ENCODE measurements around the gene TOP2B. TPM values are rescaled to one million over a fixed set of nuclear protein-coding genes. Genes with fewer than 3 reads are reported as not detected.

Gene TOP2B
- total RNA-seq, 1 donor from 2014 or later: 200 TPM

DNA sequence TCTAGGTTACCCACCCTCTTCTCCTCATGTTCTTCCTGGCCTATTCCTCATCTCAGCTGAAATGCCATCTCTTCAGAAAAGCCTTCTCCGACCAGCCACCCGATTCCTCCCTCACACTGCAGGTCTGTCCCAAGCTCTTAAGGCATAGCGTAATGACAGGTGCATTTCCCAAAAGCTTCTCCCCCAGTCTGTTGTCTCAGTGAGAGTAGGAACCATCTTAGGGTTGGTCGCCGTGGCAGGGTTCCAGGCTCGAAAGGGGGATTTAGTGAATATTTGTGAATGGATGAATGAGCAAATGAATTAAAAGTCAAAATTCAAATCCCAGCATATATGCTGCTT lies 78.6 kb downstream of the TOP2B start:
- Mint-ChIP-seq H3K36me3 (ENCODE audit: insufficient read depth) (peaks cover 22% of the 10 kb centered on the region), H3K27ac (peak overlapping the region; percentile 53), H3K27me3 (no peaks in the 10 kb centered on the region), H3K4me1 (ENCODE audit: low read depth) (peaks cover 10% of the 10 kb centered on the region), H3K4me3 (ENCODE audit: low read depth) (no peak overlapping the region), H3K9me3 (ENCODE audit: low read depth) (no peaks in the 10 kb centered on the region)
- TF ChIP-seq, protein P1, sequence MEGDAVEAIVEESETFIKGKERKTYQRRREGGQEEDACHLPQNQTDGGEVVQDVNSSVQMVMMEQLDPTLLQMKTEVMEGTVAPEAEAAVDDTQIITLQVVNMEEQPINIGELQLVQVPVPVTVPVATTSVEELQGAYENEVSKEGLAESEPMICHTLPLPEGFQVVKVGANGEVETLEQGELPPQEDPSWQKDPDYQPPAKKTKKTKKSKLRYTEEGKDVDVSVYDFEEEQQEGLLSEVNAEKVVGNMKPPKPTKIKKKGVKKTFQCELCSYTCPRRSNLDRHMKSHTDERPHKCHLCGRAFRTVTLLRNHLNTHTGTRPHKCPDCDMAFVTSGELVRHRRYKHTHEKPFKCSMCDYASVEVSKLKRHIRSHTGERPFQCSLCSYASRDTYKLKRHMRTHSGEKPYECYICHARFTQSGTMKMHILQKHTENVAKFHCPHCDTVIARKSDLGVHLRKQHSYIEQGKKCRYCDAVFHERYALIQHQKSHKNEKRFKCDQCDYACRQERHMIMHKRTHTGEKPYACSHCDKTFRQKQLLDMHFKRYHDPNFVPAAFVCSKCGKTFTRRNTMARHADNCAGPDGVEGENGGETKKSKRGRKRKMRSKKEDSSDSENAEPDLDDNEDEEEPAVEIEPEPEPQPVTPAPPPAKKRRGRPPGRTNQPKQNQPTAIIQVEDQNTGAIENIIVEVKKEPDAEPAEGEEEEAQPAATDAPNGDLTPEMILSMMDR (IDR thresholded peaks at IDR 0.05; ENCODE audit: unreplicated experiment): no peak
- no peak for DNase-seq (ENCODE audit: low spot score, unreplicated experiment)

DNA sequence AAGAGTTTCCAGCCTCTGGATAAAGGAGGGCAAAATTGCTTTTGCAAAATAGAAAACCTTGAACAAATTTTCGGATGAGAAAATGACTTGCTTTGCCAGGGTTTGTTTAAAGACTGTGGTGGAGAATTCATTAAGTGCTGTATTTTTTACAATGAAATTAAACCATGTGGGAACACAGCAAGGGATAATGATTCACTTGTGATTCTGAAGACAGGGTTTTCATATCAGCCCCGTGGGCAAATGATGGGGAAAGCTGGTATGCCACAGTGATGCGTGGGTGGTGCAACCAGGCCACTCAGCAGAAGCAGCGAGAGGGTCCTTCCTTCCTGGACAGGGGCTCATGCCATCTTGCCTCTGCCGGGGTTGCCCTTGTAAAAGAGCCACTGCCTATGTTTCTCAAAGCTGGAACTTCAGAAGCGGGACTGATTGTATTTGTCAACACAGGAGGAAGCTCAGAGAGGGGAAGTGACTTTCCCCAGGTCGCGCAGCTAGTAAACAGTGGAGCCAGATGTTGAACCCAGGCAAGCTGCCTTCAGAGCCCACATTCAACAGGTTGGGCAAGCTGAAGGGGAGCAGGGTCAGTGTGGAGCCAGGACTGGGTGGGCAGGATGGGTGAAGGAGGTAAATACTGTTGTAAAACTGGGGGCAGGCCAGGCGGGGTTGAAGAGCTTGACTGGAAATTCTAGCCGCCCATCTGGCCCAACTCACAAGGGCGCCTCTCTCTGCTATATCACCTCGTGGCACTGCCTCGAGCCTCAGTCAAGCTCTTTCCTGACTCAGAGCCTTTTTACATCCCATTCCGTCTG lies 79.1 kb downstream of the TOP2B start:
- TF ChIP-seq, protein P1 (IDR thresholded peaks at IDR 0.05; ENCODE audit: unreplicated experiment): no peak
- no peaks in the 10 kb centered on the region for H3K27me3 Mint-ChIP-seq
- H3K36me3 Mint-ChIP-seq (ENCODE audit: insufficient read depth): peaks cover 22% of the 10 kb centered on the region
- H3K4me3 Mint-ChIP-seq (ENCODE audit: low read depth): no peak overlapping the region
- no peak for DNase-seq (ENCODE audit: low spot score, unreplicated experiment)
- H3K27ac Mint-ChIP-seq: peak overlapping the region; percentile 53
- H3K9me3 Mint-ChIP-seq (ENCODE audit: low read depth): no peaks in the 10 kb centered on the region
- peaks cover 10% of the 10 kb centered on the region for H3K4me1 Mint-ChIP-seq (ENCODE audit: low read depth)

DNA sequence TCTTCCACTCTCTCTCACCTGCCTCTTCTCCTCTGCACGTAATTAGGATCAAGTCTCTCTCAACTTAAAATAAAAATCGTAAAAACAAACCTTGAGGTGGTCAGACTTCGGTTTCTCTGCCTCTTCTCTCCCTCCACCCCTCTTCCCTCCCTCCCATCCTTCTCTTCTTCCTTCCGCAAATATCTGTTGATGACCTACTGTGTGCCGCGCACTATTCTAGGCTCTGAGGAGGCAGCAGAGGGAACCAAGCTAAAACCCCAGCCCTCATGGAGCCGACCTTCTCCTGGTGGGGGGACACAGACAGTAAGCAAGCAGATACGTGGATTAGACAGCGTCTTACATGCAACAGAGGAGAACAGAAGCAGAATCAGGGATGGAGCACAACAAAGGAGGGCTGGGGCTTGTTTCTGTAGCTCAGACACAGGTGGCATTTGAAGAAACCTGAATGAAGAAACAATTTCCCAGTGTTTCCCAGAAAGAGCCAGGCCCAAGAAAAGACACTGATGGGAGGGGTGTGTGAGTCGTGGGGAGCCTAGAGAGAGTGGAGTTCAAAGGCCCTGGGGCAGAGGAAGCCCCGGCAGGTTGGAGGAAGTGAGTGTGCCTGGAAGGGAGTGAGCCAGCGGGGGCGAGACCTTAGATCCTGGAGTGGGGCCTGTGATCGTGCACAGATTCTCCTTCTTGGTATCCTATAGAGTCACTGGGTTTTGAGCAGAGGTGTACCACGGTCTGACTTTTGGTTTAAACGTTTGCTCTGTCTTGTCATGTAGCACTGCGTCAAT lies 80.5 kb downstream of the TOP2B start:
- Mint-ChIP-seq H3K36me3 (ENCODE audit: insufficient read depth) (peaks cover 15% of the 10 kb centered on the region), H3K27ac (peak overlapping the region; percentile 11), H3K4me3 (ENCODE audit: low read depth) (no peak overlapping the region), H3K27me3 (no peaks in the 10 kb centered on the region), H3K9me3 (ENCODE audit: low read depth) (no peaks in the 10 kb centered on the region), H3K4me1 (ENCODE audit: low read depth) (peaks cover 10% of the 10 kb centered on the region)
- DNase-seq (ENCODE audit: low spot score, unreplicated experiment): no peak
- TF ChIP-seq, protein P1 (IDR thresholded peaks at IDR 0.05; ENCODE audit: unreplicated experiment): no peak

DNA sequence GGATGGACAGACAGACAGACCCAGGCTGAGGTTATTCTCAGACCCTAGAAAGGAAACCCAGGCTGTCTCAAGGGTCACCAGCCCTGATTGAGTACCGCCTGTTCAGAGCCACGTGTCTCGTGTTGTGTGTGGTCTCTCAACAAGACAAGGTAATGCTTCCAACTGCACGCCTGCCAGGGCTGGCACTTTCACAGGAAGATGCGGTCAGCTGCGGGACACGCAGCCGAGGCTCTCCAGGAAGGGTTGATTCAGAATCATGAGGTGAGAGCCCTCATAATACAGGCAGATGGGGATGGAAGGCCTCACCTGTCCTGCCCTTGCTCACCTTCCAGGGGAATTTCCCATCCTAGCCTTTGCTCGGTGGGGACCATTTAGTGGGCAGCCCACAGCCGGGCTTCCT lies 81.4 kb downstream of the TOP2B start:
- DNase-seq (ENCODE audit: low spot score, unreplicated experiment): no peak
- Mint-ChIP-seq H3K4me3 (ENCODE audit: low read depth) (no peak overlapping the region), H3K27ac (no peak overlapping the region), H3K9me3 (ENCODE audit: low read depth) (no peaks in the 10 kb centered on the region), H3K27me3 (no peaks in the 10 kb centered on the region), H3K4me1 (ENCODE audit: low read depth) (peaks cover 10% of the 10 kb centered on the region), H3K36me3 (ENCODE audit: insufficient read depth) (peaks cover 13% of the 10 kb centered on the region)
- TF ChIP-seq, protein P1 (IDR thresholded peaks at IDR 0.05; ENCODE audit: unreplicated experiment): no peak

DNA sequence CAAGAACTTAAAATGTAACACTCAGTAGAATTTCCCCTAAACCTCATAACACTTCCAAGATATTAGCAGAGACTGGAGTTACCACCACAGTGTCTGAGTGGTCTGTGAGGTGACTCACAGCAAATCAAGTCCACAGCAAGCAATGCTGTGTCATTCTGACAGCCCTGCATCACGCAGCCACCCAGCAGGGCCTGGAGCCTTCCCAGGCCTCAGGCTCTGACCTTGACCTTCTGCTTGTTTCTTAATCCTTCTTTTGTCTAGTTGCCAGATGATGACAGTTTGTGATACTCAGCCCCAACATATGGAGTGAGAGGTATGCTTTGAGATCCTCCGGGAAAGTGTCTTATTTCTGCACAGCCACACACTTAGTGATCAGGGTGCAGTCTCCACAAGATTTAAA lies 82.5 kb downstream of the TOP2B start:
- Mint-ChIP-seq H3K36me3 (ENCODE audit: insufficient read depth) (peaks cover 10% of the 10 kb centered on the region), H3K9me3 (ENCODE audit: low read depth) (no peaks in the 10 kb centered on the region), H3K27me3 (no peaks in the 10 kb centered on the region), H3K4me3 (ENCODE audit: low read depth) (no peak overlapping the region), H3K4me1 (ENCODE audit: low read depth) (peaks cover 10% of the 10 kb centered on the region), H3K27ac (peak overlapping the region; percentile 3)
- TF ChIP-seq, protein P1 (IDR thresholded peaks at IDR 0.05; ENCODE audit: unreplicated experiment): no peak
- no peak for DNase-seq (ENCODE audit: low spot score, unreplicated experiment)
